Activated T-cell treated with anti-CD3 and anti-CD28 coated beads, Interleukin-2, amount 50 U/mL, for 48 hours (primary cell): Measurements from ENCODE around the gene ADRM1.

Source experiments
- DNase-seq, 2 experiments: peaks; one replicate each; pipeline ENCODE4 v3.0.0-alpha.2; 2020

ADRM1 gene

GRCh38 chr20:62326959-62327725 is 24.3 kb downstream of the ADRM1 start:
- no peak for DNase-seq

DNA sequence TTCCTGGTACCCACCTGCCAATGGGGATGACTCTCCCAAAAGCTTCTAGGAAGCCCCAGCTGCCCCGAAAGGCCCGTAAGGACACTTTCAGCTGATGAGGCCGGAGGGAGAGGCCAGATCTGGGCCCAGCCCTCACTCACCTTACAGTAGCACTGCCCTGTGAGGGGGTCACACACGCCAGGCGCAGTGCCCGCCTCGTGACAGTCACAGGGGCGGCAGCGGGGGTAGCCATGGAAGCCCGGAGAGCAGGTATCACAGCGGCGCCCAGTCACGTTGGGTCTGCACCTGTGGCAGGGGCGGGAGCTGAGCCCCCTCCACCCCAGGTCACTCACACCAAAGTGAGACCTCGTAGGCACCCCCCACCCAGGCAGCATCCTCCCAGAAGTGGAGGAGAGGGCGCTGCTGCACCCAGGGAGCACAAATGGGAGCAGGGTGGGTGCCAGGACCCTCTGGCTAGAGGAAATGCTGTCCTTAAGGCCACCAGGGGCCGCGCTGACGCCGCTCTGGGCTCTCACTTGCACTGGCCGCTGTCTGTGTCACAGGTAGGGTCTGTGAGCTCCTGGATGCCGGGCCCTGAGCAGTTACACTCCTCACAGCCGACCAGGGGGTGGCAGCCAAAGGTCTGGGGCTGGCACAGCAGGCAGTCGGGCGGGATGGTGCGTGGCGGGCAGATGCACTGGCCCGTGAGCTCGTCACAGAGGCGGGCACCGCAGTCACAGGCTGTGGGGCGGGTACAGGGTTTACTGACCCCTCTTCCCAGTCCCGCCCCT is 25.1 kb downstream of the ADRM1 start:
- DNase-seq: no peak

- DNase-seq: no peak
Observed at GRCh38 chr20:62328684-62329388, 26.0 kb downstream of the ADRM1 start.

DNA sequence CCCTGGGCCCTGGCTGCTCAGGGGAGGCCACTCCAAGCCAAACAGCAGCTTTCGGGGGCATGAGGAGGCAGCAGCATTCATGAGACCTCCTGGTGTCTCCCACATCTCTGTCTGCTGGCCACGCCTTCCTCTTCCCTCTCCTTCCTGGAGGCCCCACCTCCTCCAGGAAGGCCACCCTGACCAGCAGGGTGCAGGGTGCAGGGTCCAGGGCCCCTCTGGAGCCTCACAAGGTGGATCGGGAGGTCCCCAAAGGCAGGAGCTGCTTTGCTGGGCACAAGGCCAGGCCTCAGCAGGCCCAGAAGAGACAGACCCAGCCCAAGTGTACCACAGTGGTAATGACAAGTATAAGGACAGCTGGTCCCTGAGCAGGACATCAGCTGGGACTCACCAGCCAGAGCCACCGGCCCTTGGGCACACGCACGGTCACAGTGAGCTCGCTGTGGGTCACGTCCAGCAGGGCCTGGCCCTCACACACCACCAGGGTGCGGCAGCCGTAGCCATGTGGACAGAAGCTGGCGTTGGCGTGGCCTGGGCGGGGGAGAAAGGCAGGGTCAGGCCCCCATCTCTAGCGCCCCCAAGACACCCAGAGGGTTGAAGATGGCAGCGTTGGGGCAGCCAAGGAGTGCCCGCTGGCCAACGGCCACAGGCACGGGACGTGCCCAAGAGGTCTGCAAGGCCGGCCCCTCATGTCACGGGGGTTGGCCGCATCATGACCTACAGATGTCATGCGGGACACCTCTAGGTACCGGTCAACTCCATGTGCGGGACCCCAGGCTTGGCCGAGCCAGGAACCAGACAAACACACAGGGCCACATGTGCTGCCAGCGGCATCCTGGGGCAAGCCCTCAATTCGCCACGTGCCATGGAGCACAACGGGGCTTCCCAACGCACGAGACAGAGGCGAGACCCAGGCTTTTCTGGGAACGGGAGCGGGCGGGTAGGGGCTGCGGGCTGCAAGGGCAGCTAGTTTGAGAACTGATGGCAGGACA is 26.9 kb downstream of the ADRM1 start:
- no peak for DNase-seq

- DNase-seq: no peak
Observed at GRCh38 chr20:62330576-62331317, 27.9 kb downstream of the ADRM1 start.

- no peak for DNase-seq
Observed at GRCh38 chr20:62331347-62331746, 28.6 kb downstream of the ADRM1 start.

GRCh38 chr20:62332421-62332820 is 29.6 kb downstream of the ADRM1 start:
- DNase-seq: no peak

- DNase-seq: no peak
Observed at GRCh38 chr20:62332989-62333819, 30.4 kb downstream of the ADRM1 start.

DNA sequence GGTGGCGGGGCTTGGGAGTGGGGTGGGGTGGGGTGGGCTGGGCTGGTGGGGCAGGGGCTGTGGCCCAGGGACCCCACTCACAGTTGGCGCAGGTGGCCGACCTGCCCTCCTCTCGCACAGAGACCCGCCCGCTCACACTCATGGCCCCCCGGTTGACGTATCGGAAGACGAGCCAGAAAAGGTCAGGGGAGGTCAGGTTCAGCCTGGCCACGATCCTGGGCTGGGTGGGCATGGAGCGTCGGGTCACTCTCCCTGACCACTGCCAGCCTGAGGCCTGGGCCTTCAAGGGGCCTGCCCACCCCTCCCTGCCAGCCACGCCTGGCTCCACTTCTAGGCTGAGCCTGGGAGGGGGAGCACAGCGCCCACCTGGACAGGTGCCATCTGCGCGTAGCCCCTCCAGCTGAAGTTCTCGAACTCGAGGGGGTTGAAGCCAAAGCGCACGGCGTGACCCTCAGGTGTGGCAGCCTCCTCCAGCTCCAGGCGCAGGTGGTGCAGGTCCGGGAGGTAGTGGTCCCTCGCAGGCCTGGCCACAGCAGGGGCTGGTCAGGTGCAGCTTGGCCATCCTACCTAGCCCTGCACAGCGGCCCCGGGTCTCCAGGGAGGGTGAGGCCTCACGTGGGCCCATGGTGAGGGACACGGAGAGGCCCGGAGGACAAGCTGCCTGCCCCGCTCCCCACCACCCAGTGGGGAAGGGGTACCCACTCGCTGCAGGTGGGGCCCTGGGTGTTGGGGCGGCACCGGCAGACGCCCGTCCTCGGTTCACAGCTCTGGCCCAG is 31.2 kb downstream of the ADRM1 start:
- DNase-seq: no peak

DNA sequence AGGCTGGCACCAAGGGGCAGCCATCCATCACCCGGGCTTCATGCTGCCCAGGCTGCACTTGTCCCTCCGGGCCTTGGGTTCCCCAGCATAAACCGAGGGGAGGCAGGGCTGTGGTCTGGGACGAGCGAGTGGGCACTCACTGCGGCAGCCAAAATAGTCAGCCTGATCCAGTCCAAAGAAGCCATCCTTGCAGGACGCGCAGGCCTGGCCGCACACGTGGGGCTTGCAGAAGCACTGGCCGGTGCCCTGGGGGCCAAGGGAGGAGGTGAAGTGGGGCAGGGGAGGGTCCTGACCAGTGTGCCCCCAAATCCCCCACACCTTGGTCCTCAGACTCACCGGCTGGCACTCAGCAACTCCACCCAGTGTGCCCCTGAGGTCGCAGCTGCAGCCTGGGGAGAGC is 32.1 kb downstream of the ADRM1 start:
- no peak for DNase-seq

- no peak for DNase-seq
Observed at GRCh38 chr20:62335532-62335931, 32.7 kb downstream of the ADRM1 start.

DNA sequence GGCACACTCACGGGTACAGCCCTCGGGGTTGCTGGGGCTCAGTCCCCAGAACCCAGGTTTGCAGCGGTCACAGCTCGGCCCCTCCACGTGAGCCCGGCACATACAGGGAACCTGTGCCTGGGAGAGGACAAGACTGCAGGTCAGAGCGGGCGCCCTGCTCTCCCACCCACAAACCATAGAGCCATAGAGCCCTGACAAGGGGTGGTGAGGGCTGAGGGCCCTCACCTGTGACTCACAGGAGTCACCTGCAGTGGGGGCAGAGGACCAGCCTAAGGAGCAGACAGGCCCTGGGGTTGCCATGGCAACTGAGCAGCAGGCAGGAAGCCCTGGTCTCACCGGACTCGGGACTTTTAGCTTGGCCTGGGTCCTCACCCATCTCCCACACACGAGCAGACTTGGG is 33.5 kb downstream of the ADRM1 start:
- no peak for DNase-seq

GRCh38 chr20:62336775-62337557 is 34.2 kb downstream of the ADRM1 start:
- DNase-seq: no peak

GRCh38 chr20:62337558-62338293 is 34.9 kb downstream of the ADRM1 start:
- DNase-seq: no peak

GRCh38 chr20:62338294-62338620 is 35.5 kb downstream of the ADRM1 start:
- no peak for DNase-seq

GRCh38 chr20:62339647-62340062 is 36.9 kb downstream of the ADRM1 start:
- no peak for DNase-seq

DNA sequence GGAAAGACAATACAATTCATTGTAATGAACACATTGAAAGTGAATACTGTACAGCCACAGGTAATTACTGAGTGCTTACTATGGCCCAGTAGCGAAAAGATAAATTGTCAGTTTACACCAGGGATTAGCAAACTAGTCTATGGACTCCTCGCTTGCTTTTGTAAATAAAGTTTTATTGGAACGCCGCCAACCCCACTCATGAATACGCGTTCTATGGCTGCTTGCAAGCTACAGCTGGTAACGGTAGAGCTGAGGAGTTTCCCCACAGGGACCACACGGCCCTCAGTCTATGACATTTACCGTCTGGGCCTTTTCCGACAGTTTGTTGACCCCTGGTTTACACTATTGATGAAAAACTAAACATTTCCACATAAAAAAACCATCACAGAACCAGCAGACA is 40.1 kb downstream of the ADRM1 start:
- DNase-seq: no peak

DNA sequence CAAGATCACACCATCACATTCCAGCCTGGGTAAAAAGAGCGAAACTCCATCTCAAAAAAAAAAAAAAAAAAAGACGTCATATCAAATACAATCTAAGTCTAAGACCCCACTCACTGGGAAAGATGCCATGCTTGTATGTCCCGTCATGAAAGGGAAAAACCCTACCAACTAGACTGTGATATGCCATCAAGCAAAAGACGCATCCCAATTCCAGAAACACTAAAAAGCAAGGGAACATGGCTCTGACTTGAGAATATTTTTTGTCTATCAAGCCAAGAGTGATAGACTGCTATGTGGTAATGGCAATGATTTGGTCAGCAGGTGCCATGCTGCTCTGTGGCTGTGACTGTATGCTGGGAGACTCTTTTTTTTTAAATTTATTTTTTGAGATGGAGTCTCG is 41.3 kb downstream of the ADRM1 start:
- no peak for DNase-seq

- DNase-seq: no peak
Observed at GRCh38 chr20:62344782-62345181, 42.0 kb downstream of the ADRM1 start.
